Peyer's patch (tissue), 4 donors: ENCODE data around the gene BRPF1.

ENCODE experiments used
- CTCF ChIP-seq, 6 experiments: fragments of 450-650 bp in 4 of 6; fragments of 200-600 bp in 2 of 6; sonication (generic) in 1 of 6; IDR thresholded peaks; one replicate each; pipeline ENCODE4 v1.5.1; 2017 to 2019; ENCODE audit warnings: antibody characterized with exemption in 6 of 6, mild to moderate bottlenecking in 3 of 6, moderate library complexity in 1 of 6
- POLR2A ChIP-seq, 2 donors: fragments of 450-650 bp; IDR thresholded peaks; one replicate each; pipeline ENCODE4 v1.5.1; 2017; ENCODE audit warnings: antibody characterized with exemption in 2 of 2, mild to moderate bottlenecking in 2 of 2, moderate library complexity in 2 of 2

- TF ChIP-seq CTCF (IDR thresholded peaks at IDR 0.05): no peak
- TF ChIP-seq POLR2A (IDR thresholded peaks at IDR 0.05): no peak
These were observed 9.9 kb upstream of the BRPF1 start for GRCh38 chr3:9721700-9722060.
